ENCODE results near the gene UBALD1. TPM values are rescaled to one million over a fixed set of nuclear protein-coding genes. Genes with fewer than 3 reads are reported as not detected.

The UBALD1 gene
- total and polyA plus RNA-seq, 9 donors, result 0.43 to 39.5 (median 21.4) TPM

DNA sequence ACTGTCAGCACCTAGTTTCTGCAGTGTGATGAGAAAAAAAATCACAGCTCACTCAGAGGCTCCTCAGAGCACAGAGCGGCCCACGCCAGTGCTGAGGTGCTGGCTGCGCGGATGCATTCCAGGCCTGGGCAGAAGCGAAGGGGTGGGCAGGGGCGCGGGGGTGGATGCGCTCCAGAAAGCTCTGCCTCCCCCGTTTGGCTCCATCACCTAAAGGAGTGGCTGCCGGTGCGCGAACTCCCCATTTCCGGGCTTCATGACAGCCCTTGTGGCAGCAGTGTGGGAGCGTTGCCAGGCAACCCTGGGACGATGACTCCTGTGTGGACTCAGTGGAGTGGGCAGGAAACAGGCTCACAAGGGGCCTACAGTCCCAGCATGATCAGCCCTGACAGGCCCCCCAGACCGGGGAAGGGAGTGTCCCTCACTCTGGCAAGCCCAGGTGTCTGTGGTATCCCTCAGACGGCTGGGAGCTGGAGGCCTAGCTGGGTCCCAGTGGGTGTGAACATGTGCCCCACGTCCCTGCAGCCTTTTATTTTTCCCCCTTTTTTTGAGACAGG lies 45.8 kb upstream of the UBALD1 start:
- Histone ChIP-seq H3K4me1 (ENCODE audit: insufficient read depth) (peaks cover 3% of the 10 kb centered on the region), H3K9me3 (no peaks in the 10 kb centered on the region), H3K27me3 (no peaks in the 10 kb centered on the region), H3K36me3 (no peaks in the 10 kb centered on the region), H3K27ac (no peak overlapping the region), H3K4me3 (no peak overlapping the region)
- intact Hi-C loops (cut with DNase I), result no loop called here
- peak in 3 of 5 donors; percentile 51 to 66 (median 53) for DNase-seq
- 33 to 50% (median 44%) methylated on average over 14 to 18 of the region's 18 CpGs for WGBS, 3 donors
- TF ChIP-seq, protein P1, sequence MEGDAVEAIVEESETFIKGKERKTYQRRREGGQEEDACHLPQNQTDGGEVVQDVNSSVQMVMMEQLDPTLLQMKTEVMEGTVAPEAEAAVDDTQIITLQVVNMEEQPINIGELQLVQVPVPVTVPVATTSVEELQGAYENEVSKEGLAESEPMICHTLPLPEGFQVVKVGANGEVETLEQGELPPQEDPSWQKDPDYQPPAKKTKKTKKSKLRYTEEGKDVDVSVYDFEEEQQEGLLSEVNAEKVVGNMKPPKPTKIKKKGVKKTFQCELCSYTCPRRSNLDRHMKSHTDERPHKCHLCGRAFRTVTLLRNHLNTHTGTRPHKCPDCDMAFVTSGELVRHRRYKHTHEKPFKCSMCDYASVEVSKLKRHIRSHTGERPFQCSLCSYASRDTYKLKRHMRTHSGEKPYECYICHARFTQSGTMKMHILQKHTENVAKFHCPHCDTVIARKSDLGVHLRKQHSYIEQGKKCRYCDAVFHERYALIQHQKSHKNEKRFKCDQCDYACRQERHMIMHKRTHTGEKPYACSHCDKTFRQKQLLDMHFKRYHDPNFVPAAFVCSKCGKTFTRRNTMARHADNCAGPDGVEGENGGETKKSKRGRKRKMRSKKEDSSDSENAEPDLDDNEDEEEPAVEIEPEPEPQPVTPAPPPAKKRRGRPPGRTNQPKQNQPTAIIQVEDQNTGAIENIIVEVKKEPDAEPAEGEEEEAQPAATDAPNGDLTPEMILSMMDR (IDR thresholded peaks at IDR 0.05), result no peak
- TF ChIP-seq EP300 (IDR thresholded peaks at IDR 0.05), result no peak
- no peak for TF ChIP-seq POLR2A (IDR thresholded peaks at IDR 0.05)

- H3K4me3 ChIP-seq, result no peak overlapping the region
- no peaks in the 10 kb centered on the region for H3K27me3 ChIP-seq
- peaks cover 3% of the 10 kb centered on the region for H3K4me1 ChIP-seq (ENCODE audit: insufficient read depth)
- WGBS, 3 donors, result 81 to 82% (median 81%) methylated on average over 29 of the region's 29 CpGs
- intact Hi-C loops (cut with DNase I), result no loop called here
- no peaks in the 10 kb centered on the region for H3K36me3 ChIP-seq
- DNase-seq, result no peak
- TF ChIP-seq EP300 (IDR thresholded peaks at IDR 0.05) (no peak), POLR2A (IDR thresholded peaks at IDR 0.05) (no peak)
- TF ChIP-seq, protein P1 (IDR thresholded peaks at IDR 0.05), result no peak
- no peaks in the 10 kb centered on the region for H3K9me3 ChIP-seq
- H3K27ac ChIP-seq, result no peak overlapping the region
These were observed 45.0 kb upstream of the UBALD1 start for GRCh38 chr16:4659363-4660353.

DNA sequence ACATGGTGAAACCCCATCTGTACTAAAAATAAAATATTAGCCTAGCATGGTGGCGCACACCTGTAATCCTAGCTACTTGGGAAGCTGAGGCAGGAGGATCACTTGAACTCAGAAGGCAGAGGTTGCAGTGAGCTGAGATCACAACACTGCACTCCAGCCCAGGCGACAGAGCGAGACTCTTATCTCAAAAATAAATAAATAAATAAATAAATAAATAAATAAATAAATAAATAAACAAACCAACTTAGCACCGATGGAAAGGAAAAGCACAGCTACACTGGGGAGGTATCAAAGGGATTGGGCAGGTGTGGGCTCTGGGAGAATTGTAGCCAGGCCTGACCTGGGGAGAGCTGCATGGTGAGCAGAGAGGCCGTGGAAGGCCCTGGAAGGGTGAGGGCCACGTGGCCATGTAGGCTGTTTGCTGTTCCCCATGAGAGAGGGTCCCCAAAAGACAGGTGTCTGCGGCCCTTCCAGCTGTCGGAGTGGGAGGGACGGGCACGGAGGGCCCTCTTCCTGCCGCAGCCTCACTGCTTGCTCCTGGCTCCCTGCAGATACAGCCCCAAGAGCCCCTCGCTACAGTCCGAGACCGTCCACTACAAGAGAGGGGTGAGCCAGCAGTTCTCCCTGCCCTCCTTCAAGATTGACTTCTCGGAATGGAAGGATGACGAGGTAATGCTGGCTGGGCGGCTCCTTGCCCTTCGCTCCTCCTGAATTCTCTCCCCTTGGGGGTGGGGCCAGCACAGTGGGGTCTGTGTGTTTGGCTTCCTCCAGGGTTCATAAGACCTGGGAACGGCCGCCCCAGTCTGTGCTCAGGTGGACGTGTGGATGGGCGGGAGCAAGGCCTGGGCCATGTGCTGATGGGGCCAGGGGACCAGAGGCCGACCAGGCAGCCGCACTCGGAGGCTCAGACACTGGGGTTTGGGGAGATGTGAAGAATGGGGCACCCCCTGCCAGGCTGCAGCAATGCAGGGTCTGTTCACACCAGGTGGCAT lies 42.3 kb upstream of the UBALD1 start:
- H3K9me3 ChIP-seq, result no peaks in the 10 kb centered on the region
- no peaks in the 10 kb centered on the region for H3K4me1 ChIP-seq (ENCODE audit: insufficient read depth)
- WGBS, 3 donors, result 87 to 94% (median 91%) methylated on average over 25 of the region's 25 CpGs
- no peaks in the 10 kb centered on the region for H3K27me3 ChIP-seq
- H3K27ac ChIP-seq, result no peak overlapping the region
- no peaks in the 10 kb centered on the region for H3K36me3 ChIP-seq
- DNase-seq, result no peak
- TF ChIP-seq EP300 (IDR thresholded peaks at IDR 0.05) (no peak), POLR2A (IDR thresholded peaks at IDR 0.05) (no peak)
- TF ChIP-seq, protein P1 (IDR thresholded peaks at IDR 0.05), result no peak
- intact Hi-C loops (cut with DNase I), result no loop called here
- H3K4me3 ChIP-seq, result no peak overlapping the region

DNA sequence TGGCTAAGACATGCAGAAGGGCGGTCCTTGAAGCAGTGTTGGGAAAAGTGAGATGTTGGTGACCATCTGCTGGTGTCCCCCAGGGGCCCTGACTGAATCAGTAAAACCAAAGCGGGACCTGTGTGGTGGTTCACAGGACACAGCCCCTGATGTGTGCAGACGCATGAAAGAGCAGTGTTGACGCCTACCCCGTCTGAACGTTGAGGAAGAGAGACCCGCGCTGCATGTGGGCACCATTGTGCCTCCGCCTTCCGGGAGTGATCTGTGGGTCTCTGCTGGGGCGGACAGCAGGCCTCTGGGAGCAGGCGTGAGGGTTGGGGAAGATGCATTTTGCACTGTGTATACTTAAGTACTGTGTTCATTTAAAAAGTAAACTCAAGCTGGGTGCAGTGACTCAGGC lies 41.5 kb upstream of the UBALD1 start:
- 94 to 95% (median 95%) methylated on average over 12 of the region's 12 CpGs for WGBS, 3 donors
- H3K27ac ChIP-seq, result no peak overlapping the region
- no peaks in the 10 kb centered on the region for H3K4me1 ChIP-seq (ENCODE audit: insufficient read depth)
- no peak for DNase-seq
- no peak overlapping the region for H3K4me3 ChIP-seq
- no peaks in the 10 kb centered on the region for H3K27me3 ChIP-seq
- TF ChIP-seq POLR2A (IDR thresholded peaks at IDR 0.05), result no peak
- TF ChIP-seq EP300 (IDR thresholded peaks at IDR 0.05), result no peak
- TF ChIP-seq, protein P1 (IDR thresholded peaks at IDR 0.05), result no peak
- H3K36me3 ChIP-seq, result no peaks in the 10 kb centered on the region
- intact Hi-C loops (cut with DNase I), result no loop called here
- H3K9me3 ChIP-seq, result no peaks in the 10 kb centered on the region
